NT2/D1 (cell line): ENCODE measurements around the gene MTMR3.

ENCODE experiments used
- DNase-seq: peaks from one replicate; pipeline ENCODE4 v3.0.0-alpha.2; 2011; ENCODE audit warnings: low read depth, low spot score
- H3K27me3 ChIP-seq: 2 replicates; pipeline ENCODE4 v1.6.0; 2011; ENCODE audit warnings: mild to moderate bottlenecking; ENCODE audit not compliant: insufficient read length, insufficient read depth
- H3K36me3 ChIP-seq: 2 replicates; pipeline ENCODE4 v1.6.1; 2011; ENCODE audit warnings: mild to moderate bottlenecking, low read length, mixed read lengths; ENCODE audit not compliant: insufficient read depth, insufficient read length
- H3K4me1 ChIP-seq: 2 replicates; pipeline ENCODE4 v1.5.1; 2011; ENCODE audit not compliant: insufficient read depth, insufficient read length
- H3K4me3 ChIP-seq: 2 replicates; pipeline ENCODE4 v1.5.1; 2011; ENCODE audit warnings: low read depth; ENCODE audit not compliant: insufficient read length
- H3K9ac ChIP-seq: 2 replicates; pipeline ENCODE4 v1.6.0; 2011; ENCODE audit warnings: low read depth; ENCODE audit not compliant: insufficient read length
- H3K9me3 ChIP-seq: 2 replicates; pipeline ENCODE4 v1.5.1; 2011; ENCODE audit warnings: mild to moderate bottlenecking, low read length; ENCODE audit not compliant: insufficient read depth
- SUZ12 ChIP-seq: IDR thresholded peaks from 2 replicates; pipeline ENCODE4 v1.6.1; 2011; ENCODE audit not compliant: insufficient read length, insufficient read depth; ENCODE audit errors: extremely low read depth
- YY1 ChIP-seq: IDR thresholded peaks from 2 replicates; pipeline ENCODE4 v1.6.1; 2011; ENCODE audit not compliant: insufficient read length, insufficient read depth
- ZNF274 ChIP-seq: IDR thresholded peaks from 2 replicates; pipeline ENCODE4 v1.6.1; 2011; ENCODE audit warnings: mild to moderate bottlenecking, low read depth, low read length

The MTMR3 gene

DNA sequence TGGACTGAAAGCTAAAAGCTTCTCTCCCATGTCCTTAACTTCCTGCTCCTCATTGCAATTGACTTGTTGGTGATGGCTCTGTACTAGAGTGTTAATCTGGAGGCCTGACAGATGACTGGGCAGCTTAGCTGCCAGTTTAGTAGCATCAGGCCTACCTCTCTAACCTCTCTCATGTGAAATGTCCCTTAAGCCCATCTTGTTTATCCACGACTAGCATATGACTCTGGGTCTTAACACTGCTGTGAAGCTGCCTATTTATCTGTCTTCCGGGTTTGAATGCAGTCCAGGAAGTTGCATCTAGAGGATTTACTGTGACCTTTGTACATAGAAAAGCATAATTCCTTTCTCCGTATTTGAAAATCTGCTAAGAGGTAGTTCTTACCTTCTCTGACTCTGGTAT is 112.0 kb downstream of the MTMR3 start:
- H3K9ac ChIP-seq = no peak overlapping the region
- TF ChIP-seq YY1 (no peak), SUZ12 (no peak), ZNF274 (no peak)

GRCh38 chr22:29997107-29997506 is 114.1 kb downstream of the MTMR3 start:
- Histone ChIP-seq H3K9me3 (no peaks in the 10 kb centered on the region), H3K4me1 (no peaks in the 10 kb centered on the region), H3K9ac (no peak overlapping the region), H3K36me3 (peaks cover 4% of the 10 kb centered on the region), H3K4me3 (no peak overlapping the region), H3K27me3 (no peaks in the 10 kb centered on the region)
- TF ChIP-seq SUZ12 (no peak), YY1 (no peak), ZNF274 (no peak)
- no peak for DNase-seq

More for the DNA sequence above, 112.0 kb downstream of the MTMR3 start:
- no peak for DNase-seq
- Histone ChIP-seq H3K36me3 (peaks cover 11% of the 10 kb centered on the region), H3K4me1 (no peaks in the 10 kb centered on the region), H3K27me3 (no peaks in the 10 kb centered on the region), H3K9me3 (no peaks in the 10 kb centered on the region), H3K4me3 (no peak overlapping the region)

GRCh38 chr22:29997516-29997915 is 114.5 kb downstream of the MTMR3 start:
- no peak for TF ChIP-seq YY1
- no peak for TF ChIP-seq SUZ12
- TF ChIP-seq ZNF274 = no peak
- Histone ChIP-seq H3K4me3 (no peak overlapping the region), H3K36me3 (peaks cover 4% of the 10 kb centered on the region), H3K9ac (no peak overlapping the region), H3K4me1 (no peaks in the 10 kb centered on the region), H3K27me3 (no peaks in the 10 kb centered on the region), H3K9me3 (no peaks in the 10 kb centered on the region)
- no peak for DNase-seq

DNA sequence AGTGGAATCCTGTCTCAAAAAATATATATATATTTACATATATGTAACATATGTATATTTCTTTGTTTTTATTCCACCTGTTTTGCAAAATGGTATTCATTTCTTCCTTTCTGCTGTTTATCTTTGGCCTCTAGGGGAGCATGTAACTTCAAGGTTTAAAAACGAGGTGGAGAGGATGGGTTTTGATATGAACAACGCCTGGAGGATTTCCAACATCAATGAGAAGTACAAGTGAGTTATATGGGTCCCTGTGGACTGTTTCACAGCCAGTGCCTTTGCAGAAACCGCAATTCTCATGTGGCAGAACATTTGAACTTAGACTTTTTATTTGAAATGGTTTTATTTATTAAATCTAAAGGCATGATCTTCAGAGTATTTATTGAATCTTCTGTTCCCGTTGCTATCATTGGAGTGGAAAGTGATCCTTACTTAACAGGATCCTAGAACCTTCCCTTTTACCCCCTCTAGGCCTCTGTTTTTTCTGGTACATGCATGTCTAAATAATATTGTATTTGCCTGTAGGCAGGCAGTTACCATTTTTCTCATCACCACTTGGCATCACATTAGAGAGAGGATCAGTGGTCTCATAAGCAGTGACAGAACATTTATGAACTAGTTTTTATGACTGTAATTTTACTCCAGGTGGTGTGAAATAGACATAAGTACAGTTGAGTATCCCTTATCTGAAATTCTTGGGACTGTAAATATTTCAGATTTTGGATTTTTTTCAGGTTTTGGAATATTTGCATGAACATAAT is 115.8 kb downstream of the MTMR3 start:
- no peaks in the 10 kb centered on the region for H3K9me3 ChIP-seq
- H3K4me1 ChIP-seq = no peaks in the 10 kb centered on the region
- no peak for TF ChIP-seq SUZ12

DNA sequence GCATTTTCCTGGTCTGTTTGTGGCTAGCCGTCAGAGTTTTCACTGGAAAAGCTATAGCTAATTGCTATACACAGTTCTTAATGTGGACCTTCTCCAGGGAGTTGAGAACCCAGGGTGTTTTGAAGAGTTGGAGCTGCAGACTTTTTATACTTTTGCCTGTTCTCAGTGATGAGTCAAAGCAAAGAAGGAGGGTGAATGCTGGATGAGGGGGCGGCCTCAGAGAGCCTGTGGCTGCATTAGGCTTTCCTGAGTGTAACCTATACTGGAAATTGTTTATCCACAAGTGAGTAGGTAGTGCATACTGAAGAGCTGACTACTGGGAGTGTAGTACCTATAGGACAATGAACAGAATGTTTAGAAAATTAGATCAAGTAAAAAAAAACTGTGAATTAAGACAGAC is 117.6 kb downstream of the MTMR3 start:
- Histone ChIP-seq H3K9ac (no peak overlapping the region), H3K36me3 (peaks cover 4% of the 10 kb centered on the region), H3K9me3 (no peaks in the 10 kb centered on the region), H3K4me1 (no peaks in the 10 kb centered on the region), H3K4me3 (no peak overlapping the region), H3K27me3 (no peaks in the 10 kb centered on the region)
- TF ChIP-seq SUZ12 (no peak), YY1 (no peak), ZNF274 (no peak)
- no peak for DNase-seq

More for the DNA sequence above, 115.8 kb downstream of the MTMR3 start:
- H3K4me3 ChIP-seq = no peak overlapping the region
- H3K36me3 ChIP-seq = peaks cover 7% of the 10 kb centered on the region
- no peak overlapping the region for H3K9ac ChIP-seq
- DNase-seq = no peak
- no peaks in the 10 kb centered on the region for H3K27me3 ChIP-seq

DNA sequence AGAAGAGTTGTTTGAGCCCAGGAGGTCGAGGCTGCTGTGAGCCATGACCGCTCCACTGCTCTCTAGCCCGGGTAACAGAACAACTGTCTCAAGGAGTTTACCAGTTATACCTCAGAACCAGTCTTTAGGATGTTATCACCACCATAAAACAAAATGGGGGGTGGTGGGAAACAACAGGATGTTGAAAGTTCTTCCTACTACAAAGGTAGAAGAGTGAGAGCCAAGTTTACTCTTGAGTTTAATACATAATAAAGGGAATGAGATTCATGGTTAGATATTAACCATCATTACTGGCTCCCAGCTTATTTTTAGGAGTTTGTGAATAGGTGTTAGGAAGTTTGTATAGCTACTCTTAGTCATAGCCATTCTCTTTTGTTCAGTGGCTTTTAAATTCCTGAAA is 118.5 kb downstream of the MTMR3 start:
- no peaks in the 10 kb centered on the region for H3K4me1 ChIP-seq
- no peak for DNase-seq

DNA sequence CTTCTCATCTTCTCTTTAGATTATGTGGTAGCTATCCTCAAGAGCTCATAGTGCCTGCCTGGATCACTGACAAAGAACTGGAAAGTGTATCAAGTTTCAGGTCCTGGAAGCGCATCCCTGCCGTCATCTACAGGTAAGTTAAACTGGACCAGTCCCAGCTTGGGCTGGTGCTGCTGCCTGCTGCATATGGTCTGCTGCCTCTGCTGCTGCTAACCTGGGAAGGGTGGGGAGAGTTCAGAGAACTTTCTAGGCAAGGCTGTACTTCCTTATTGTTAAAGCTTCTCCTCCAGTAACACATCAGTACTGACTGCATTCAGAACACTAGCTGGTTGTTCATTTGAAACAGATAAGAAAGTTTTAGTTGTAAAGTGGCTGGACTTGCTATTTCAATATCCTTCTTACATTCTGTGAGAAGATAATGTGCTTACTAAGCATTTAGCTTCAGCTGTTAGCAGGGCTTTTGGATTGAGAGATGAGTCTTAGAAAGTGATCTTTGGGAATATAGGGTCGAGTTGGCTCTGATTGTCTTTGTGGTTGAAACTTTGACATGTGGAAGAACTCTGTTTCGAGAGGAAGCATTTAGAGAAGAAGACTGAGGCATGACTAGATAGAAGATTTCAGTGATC is 120.0 kb downstream of the MTMR3 start:
- no peak for DNase-seq
- Histone ChIP-seq H3K9ac (no peak overlapping the region), H3K27me3 (no peaks in the 10 kb centered on the region), H3K4me1 (no peaks in the 10 kb centered on the region), H3K36me3 (peaks cover 18% of the 10 kb centered on the region), H3K9me3 (no peaks in the 10 kb centered on the region), H3K4me3 (no peak overlapping the region)
- TF ChIP-seq ZNF274 (no peak), SUZ12 (no peak), YY1 (no peak)

More for the DNA sequence above, 118.5 kb downstream of the MTMR3 start:
- no peaks in the 10 kb centered on the region for H3K27me3 ChIP-seq
- TF ChIP-seq SUZ12 = no peak
- TF ChIP-seq YY1 = no peak
- TF ChIP-seq ZNF274 = no peak
- H3K36me3 ChIP-seq = peaks cover 6% of the 10 kb centered on the region
- no peak overlapping the region for H3K4me3 ChIP-seq
- no peaks in the 10 kb centered on the region for H3K9me3 ChIP-seq
- no peak overlapping the region for H3K9ac ChIP-seq

DNA sequence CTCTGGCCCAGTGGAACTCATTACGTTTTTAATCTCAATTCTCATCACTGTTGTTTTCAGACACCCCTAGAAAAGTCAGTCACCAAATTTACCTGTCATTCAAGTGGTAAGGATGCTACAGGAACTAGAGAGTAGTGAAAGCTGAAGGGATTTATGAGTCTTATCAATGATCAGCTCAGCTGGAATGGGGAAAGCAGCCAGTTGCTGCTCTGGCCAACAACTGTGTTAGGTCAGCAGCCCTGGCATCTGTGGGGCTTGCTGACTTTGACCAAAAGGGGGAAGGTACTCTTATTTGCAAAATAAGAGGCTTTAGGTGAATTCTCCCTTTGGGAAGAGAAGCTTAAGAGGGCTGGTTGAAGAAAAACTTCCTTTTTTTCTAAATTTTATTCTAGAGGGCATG is 121.1 kb downstream of the MTMR3 start:
- Histone ChIP-seq H3K4me1 (no peaks in the 10 kb centered on the region), H3K36me3 (peaks cover 18% of the 10 kb centered on the region), H3K27me3 (no peaks in the 10 kb centered on the region), H3K4me3 (no peak overlapping the region), H3K9me3 (no peaks in the 10 kb centered on the region), H3K9ac (no peak overlapping the region)
- DNase-seq = no peak
- no peak for TF ChIP-seq YY1
- no peak for TF ChIP-seq SUZ12
- no peak for TF ChIP-seq ZNF274
